ENCODE results near the gene SDHAF3.

Gene SDHAF3

DNA sequence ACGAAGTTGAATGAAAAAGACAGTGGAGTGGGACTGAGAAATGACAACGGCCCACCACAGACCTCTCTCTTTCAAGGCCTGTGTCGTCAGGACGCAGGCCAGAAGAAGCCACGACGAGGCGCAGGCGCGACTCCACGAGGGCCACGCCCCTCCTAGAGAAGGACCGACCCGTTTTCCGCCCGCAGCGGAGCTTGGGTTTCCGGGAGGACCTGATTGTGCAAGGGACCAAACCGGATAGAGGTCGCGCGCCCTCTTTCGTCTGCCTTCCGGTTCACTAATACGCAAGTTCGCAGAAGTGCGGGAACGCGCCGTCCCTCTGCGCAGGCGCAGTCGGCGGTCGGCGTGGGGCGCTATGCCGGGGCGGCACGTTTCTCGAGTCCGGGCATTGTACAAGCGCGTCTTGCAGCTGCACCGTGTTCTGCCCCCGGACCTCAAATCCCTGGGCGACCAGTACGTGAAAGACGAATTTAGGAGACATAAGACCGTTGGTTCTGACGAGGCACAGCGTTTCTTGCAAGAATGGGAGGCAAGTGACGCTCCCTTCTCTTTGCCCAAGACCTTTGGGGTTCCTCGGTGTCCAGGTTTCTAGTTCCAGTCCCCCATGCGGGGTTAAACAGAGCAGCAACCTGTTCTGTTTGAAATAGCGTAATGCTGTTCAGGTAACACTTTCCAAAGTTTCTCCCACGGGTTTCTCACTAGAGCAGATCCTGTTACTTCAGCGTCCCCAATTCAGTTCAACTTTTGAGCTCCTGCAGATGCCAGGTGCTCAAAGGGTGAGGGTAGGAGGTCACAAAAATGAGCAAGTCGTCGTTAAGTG, at the start of gene SDHAF3:
SDHAF3 (plus strand) TSS at position 327 of the 817 bp plus-strand sequence; CDS start at position 353, 26 bp downstream.
- H3K4me3 ChIP-seq (ENCODE audit: low read depth, low read length): peak within 1 kb of the TSS; percentile 59
- peak within 1 kb of the TSS; percentile 61 for H3K27ac ChIP-seq (ENCODE audit: extremely low read depth, low read depth, low read length)
- H3K9me3 ChIP-seq (ENCODE audit: control insufficient read depth, insufficient read depth, low read depth, low read length): no peaks in the 10 kb centered on the region
- no peaks in the 10 kb centered on the region for H3K4me1 ChIP-seq (ENCODE audit: control insufficient read depth, insufficient read depth, low read length)
- ChIA-PET POLR2A (interaction anchor here (0.5 to 2.0 kb wide), 7 partner anchors 9 to 755 kb away, joined by 3 to 10 read pairs (median 5); partner anchors contain the start of gene ASNS), CTCF (interaction anchor here (0.6 to 2.8 kb wide), 10 partner anchors 12 to 1185 kb away, joined by 3 to 15 read pairs (median 3); no protein-coding TSS in a partner anchor)
- H3K36me3 ChIP-seq (ENCODE audit: control insufficient read depth in 2 of 2, insufficient read depth in 1 of 2, low read length in 2 of 2): no peaks in the 10 kb centered on the region
- TF ChIP-seq, protein P1, sequence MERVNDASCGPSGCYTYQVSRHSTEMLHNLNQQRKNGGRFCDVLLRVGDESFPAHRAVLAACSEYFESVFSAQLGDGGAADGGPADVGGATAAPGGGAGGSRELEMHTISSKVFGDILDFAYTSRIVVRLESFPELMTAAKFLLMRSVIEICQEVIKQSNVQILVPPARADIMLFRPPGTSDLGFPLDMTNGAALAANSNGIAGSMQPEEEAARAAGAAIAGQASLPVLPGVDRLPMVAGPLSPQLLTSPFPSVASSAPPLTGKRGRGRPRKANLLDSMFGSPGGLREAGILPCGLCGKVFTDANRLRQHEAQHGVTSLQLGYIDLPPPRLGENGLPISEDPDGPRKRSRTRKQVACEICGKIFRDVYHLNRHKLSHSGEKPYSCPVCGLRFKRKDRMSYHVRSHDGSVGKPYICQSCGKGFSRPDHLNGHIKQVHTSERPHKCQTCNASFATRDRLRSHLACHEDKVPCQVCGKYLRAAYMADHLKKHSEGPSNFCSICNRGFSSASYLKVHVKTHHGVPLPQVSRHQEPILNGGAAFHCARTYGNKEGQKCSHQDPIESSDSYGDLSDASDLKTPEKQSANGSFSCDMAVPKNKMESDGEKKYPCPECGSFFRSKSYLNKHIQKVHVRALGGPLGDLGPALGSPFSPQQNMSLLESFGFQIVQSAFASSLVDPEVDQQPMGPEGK (tag by site-specific recombination; IDR thresholded peaks at IDR 0.05): peak; percentile 37; the same call in 1 of the 2 replicates
- TF ChIP-seq ZNF140 (tag by site-specific recombination; IDR thresholded peaks at IDR 0.05) (no peak), ZNF350 (tag by site-specific recombination; IDR thresholded peaks at IDR 0.05) (no peak), ZNF473 (tag by site-specific recombination; IDR thresholded peaks at IDR 0.05) (no peak), ZNF660 (tag by site-specific recombination; IDR thresholded peaks at IDR 0.05) (peak; percentile 96), ZNF843 (tag by site-specific recombination; IDR thresholded peaks at IDR 0.05) (peak; percentile 36; the same call in 1 of the 2 replicates), ZNF776 (tag by site-specific recombination; IDR thresholded peaks at IDR 0.05; ENCODE audit: borderline replicate concordance) (no peak), ZNF76 (tag by site-specific recombination; IDR thresholded peaks at IDR 0.05; ENCODE audit: borderline replicate concordance, low read depth) (peak; percentile 43; the same call in 1 of the 2 replicates), ZFP37 (tag by site-specific recombination; IDR thresholded peaks at IDR 0.05) (no peak; the same call in 1 of the 2 replicates), ZFP69B (tag by site-specific recombination; IDR thresholded peaks at IDR 0.05) (no peak), SCRT1 (tag by site-specific recombination; IDR thresholded peaks at IDR 0.05; ENCODE audit: borderline replicate concordance) (no peak), ZNF626 (tag by site-specific recombination; IDR thresholded peaks at IDR 0.05) (no peak), ZSCAN30 (tag by site-specific recombination; IDR thresholded peaks at IDR 0.05) (peak; percentile 94; the same call in 1 of the 2 replicates), ZNF521 (tag by site-specific recombination; IDR thresholded peaks at IDR 0.05) (no peak), ZNF426 (tag by site-specific recombination; IDR thresholded peaks at IDR 0.05) (no peak), ZNF335 (tag by site-specific recombination; conservative IDR thresholded peaks at IDR 0.05) (peak; percentile 66), ZNF341 (tag by site-specific recombination; IDR thresholded peaks at IDR 0.05; ENCODE audit: low read depth) (no peak), MZF1 (tag by site-specific recombination; IDR thresholded peaks at IDR 0.05; ENCODE audit: borderline replicate concordance) (no peak; the same call in 1 of the 2 replicates), ZNF629 (tag by site-specific recombination; IDR thresholded peaks at IDR 0.05) (peak; percentile 90), ZBTB48 (tag by site-specific recombination; IDR thresholded peaks at IDR 0.05) (peak; percentile 11; the same call in 1 of the 2 replicates)
- TF ChIP-seq, protein P2, sequence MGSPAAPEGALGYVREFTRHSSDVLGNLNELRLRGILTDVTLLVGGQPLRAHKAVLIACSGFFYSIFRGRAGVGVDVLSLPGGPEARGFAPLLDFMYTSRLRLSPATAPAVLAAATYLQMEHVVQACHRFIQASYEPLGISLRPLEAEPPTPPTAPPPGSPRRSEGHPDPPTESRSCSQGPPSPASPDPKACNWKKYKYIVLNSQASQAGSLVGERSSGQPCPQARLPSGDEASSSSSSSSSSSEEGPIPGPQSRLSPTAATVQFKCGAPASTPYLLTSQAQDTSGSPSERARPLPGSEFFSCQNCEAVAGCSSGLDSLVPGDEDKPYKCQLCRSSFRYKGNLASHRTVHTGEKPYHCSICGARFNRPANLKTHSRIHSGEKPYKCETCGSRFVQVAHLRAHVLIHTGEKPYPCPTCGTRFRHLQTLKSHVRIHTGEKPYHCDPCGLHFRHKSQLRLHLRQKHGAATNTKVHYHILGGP (tag by site-specific recombination; IDR thresholded peaks at IDR 0.05): no peak
- TF ChIP-seq, protein P3, sequence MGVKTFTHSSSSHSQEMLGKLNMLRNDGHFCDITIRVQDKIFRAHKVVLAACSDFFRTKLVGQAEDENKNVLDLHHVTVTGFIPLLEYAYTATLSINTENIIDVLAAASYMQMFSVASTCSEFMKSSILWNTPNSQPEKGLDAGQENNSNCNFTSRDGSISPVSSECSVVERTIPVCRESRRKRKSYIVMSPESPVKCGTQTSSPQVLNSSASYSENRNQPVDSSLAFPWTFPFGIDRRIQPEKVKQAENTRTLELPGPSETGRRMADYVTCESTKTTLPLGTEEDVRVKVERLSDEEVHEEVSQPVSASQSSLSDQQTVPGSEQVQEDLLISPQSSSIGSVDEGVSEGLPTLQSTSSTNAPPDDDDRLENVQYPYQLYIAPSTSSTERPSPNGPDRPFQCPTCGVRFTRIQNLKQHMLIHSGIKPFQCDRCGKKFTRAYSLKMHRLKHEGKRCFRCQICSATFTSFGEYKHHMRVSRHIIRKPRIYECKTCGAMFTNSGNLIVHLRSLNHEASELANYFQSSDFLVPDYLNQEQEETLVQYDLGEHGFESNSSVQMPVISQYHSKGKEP (tag by site-specific recombination; IDR thresholded peaks at IDR 0.05): 0 out of 2 replicates have a peak, but pooled peaks have one; percentile 37
- TF ChIP-seq, protein P4, sequence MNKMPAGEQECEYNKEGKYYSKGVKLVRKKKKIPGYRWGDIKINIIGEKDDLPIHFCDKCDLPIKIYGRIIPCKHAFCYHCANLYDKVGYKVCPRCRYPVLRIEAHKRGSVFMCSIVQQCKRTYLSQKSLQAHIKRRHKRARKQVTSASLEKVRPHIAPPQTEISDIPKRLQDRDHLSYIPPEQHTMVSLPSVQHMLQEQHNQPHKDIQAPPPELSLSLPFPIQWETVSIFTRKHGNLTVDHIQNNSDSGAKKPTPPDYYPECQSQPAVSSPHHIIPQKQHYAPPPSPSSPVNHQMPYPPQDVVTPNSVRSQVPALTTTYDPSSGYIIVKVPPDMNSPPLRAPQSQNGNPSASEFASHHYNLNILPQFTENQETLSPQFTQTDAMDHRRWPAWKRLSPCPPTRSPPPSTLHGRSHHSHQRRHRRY (tag by site-specific recombination; IDR thresholded peaks at IDR 0.05): no peak
- TF ChIP-seq, protein P5, sequence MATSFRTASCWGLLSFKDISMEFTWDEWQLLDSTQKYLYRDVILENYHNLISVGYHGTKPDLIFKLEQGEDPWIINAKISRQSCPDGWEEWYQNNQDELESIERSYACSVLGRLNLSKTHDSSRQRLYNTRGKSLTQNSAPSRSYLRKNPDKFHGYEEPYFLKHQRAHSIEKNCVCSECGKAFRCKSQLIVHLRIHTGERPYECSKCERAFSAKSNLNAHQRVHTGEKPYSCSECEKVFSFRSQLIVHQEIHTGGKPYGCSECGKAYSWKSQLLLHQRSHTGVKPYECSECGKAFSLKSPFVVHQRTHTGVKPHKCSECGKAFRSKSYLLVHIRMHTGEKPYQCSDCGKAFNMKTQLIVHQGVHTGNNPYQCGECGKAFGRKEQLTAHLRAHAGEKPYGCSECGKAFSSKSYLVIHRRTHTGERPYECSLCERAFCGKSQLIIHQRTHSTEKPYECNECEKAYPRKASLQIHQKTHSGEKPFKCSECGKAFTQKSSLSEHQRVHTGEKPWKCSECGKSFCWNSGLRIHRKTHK (tag by site-specific recombination; IDR thresholded peaks at IDR 0.05): no peak
- TF ChIP-seq, protein P6, sequence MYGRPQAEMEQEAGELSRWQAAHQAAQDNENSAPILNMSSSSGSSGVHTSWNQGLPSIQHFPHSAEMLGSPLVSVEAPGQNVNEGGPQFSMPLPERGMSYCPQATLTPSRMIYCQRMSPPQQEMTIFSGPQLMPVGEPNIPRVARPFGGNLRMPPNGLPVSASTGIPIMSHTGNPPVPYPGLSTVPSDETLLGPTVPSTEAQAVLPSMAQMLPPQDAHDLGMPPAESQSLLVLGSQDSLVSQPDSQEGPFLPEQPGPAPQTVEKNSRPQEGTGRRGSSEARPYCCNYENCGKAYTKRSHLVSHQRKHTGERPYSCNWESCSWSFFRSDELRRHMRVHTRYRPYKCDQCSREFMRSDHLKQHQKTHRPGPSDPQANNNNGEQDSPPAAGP (tag by site-specific recombination; IDR thresholded peaks at IDR 0.05): peak; percentile 82
- TF ChIP-seq, protein P7, sequence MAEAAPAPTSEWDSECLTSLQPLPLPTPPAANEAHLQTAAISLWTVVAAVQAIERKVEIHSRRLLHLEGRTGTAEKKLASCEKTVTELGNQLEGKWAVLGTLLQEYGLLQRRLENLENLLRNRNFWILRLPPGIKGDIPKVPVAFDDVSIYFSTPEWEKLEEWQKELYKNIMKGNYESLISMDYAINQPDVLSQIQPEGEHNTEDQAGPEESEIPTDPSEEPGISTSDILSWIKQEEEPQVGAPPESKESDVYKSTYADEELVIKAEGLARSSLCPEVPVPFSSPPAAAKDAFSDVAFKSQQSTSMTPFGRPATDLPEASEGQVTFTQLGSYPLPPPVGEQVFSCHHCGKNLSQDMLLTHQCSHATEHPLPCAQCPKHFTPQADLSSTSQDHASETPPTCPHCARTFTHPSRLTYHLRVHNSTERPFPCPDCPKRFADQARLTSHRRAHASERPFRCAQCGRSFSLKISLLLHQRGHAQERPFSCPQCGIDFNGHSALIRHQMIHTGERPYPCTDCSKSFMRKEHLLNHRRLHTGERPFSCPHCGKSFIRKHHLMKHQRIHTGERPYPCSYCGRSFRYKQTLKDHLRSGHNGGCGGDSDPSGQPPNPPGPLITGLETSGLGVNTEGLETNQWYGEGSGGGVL (tag by site-specific recombination; IDR thresholded peaks at IDR 0.05): no peak

Measured in HEK293 (cell line).